ENCODE results near the gene CAMTA1.

DNA sequence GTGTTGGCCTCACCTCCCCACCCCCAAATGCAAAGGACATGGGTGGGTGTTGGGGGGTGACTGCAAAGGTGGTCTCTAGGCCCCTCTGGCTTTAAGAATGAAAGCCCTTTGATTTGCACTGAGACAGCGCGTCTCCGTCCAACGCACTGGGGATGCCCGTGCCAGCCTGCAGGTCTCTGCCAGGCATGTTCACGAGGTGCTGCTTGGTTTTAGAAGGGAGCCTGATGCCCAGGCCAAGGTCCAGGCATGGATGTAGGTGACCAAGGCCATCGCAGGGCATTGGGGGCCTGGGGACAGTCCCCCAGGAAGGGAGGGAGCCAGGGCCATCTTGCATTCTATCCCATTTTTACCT, 622.3 kb downstream of the CAMTA1 start:
- TF ChIP-seq, protein P1, sequence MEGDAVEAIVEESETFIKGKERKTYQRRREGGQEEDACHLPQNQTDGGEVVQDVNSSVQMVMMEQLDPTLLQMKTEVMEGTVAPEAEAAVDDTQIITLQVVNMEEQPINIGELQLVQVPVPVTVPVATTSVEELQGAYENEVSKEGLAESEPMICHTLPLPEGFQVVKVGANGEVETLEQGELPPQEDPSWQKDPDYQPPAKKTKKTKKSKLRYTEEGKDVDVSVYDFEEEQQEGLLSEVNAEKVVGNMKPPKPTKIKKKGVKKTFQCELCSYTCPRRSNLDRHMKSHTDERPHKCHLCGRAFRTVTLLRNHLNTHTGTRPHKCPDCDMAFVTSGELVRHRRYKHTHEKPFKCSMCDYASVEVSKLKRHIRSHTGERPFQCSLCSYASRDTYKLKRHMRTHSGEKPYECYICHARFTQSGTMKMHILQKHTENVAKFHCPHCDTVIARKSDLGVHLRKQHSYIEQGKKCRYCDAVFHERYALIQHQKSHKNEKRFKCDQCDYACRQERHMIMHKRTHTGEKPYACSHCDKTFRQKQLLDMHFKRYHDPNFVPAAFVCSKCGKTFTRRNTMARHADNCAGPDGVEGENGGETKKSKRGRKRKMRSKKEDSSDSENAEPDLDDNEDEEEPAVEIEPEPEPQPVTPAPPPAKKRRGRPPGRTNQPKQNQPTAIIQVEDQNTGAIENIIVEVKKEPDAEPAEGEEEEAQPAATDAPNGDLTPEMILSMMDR (IDR thresholded peaks at IDR 0.05; ENCODE audit: insufficient read depth, low read length, poor library complexity, severe bottlenecking) = no peak
- TF ChIP-seq EZH2phosphoT487 (conservative IDR thresholded peaks at IDR 0.05; ENCODE audit: low read length) = no peak

Data from SU-DHL-6 (cell line).